T1000 (cell line): ENCODE data around the gene FOSL1.

ENCODE experiments used
- DNase-seq: peaks from one replicate; lab custom pipeline; 2025; ENCODE audit warnings: mixed read lengths; lab: John Stamatoyannopoulos, UW

Gene FOSL1

GRCh38 chr11:65919573-65920371 lies 19.6 kb upstream of the FOSL1 start:
- no peak for DNase-seq

GRCh38 chr11:65919141-65919572 lies 19.0 kb upstream of the FOSL1 start, which contains the start of gene DRAP1:
Gene DRAP1, plus strand, starts transcription at chr11:65919426. Its CDS starts 76 bp downstream, at chr11:65919502.
- peak; percentile 98 for DNase-seq

GRCh38 chr11:65918211-65919140 lies 18.3 kb upstream of the FOSL1 start, which contains the start of gene C11orf68:
Gene C11orf68, minus strand, starts transcription at chr11:65919062. Its CDS starts 31 bp downstream, at chr11:65919031.
- DNase-seq = no peak

- no peak for DNase-seq
These were observed 17.4 kb upstream of the FOSL1 start for GRCh38 chr11:65917434-65918210.

GRCh38 chr11:65917077-65917433 lies 16.9 kb upstream of the FOSL1 start:
- DNase-seq = no peak

GRCh38 chr11:65916391-65916790 lies 16.2 kb upstream of the FOSL1 start:
- no peak for DNase-seq

- DNase-seq = peak; percentile 97
These were observed 15.6 kb upstream of the FOSL1 start for GRCh38 chr11:65915821-65916251.

- no peak for DNase-seq
These were observed 15.1 kb upstream of the FOSL1 start for GRCh38 chr11:65915101-65915820.

GRCh38 chr11:65912845-65913244 lies 12.7 kb upstream of the FOSL1 start:
- DNase-seq = peak; percentile 68

- peak; percentile 85 for DNase-seq
These were observed 11.7 kb upstream of the FOSL1 start for GRCh38 chr11:65911682-65912568.

GRCh38 chr11:65907878-65908277 lies 7.7 kb upstream of the FOSL1 start:
- no peak for DNase-seq

- DNase-seq = no peak
These were observed 6.4 kb upstream of the FOSL1 start for GRCh38 chr11:65906602-65907001.

GRCh38 chr11:65903715-65904114 lies 3.5 kb upstream of the FOSL1 start:
- DNase-seq = no peak

GRCh38 chr11:65903068-65903481 lies 2.9 kb upstream of the FOSL1 start:
- DNase-seq = peak; percentile 79

GRCh38 chr11:65900899-65901180 lies 652 bp upstream of the FOSL1 start:
- DNase-seq = no peak

- peak; percentile 80 for DNase-seq
These were observed 648 bp downstream of the FOSL1 start for GRCh38 chr11:65899356-65900124.

- no peak for DNase-seq
These were observed 1.4 kb downstream of the FOSL1 start for GRCh38 chr11:65898656-65899355.

- no peak for DNase-seq
These were observed 3.1 kb downstream of the FOSL1 start for GRCh38 chr11:65897020-65897471.
